SK-N-SH (cell line): ENCODE measurements around the gene OR52B6. TPM values are rescaled to one million over a fixed set of nuclear protein-coding genes. Genes with fewer than 3 reads are reported as not detected.
"Not testable (repeated sequence)": the region's sequence is repeated elsewhere in the genome, so short reads cannot be mapped to it uniquely, and the experiment has no call there.

ENCODE experiments used
- CTCF ChIA-PET: fragments of 300-600, 350-600 bp; formaldehyde crosslinking; extraction: SDS; loops from one replicate; lab custom pipeline; 2021; lab: Yijun Ruan, JAX
- POLR2A ChIA-PET: fragments of 350-600 bp; sonication (Branson Sonifier 250); formaldehyde crosslinking; extraction: SDS; loops from one replicate; lab custom pipeline; 2020; ENCODE audit warnings: antibody characterized with exemption, inconsistent platforms; lab: Yijun Ruan, JAX
- DNase-seq: peaks from one replicate; pipeline ENCODE4 v3.0.0; 2012
- H2AFZ ChIP-seq: fragments of 200-600 bp; sonication (generic); 2 replicates; pipeline ENCODE4 v1.8.1; 2016; ENCODE audit warnings: antibody characterized with exemption, mild to moderate bottlenecking, low read depth
- H3F3A ChIP-seq: fragments of 200-600 bp; sonication (generic); replicated peaks from 2 replicates; pipeline ENCODE3; 2016; ENCODE audit warnings: antibody characterized with exemption, mild to moderate bottlenecking; ENCODE audit not compliant: insufficient read depth
- H3K27ac ChIP-seq, 2 experiments: fragments of 200-500 bp in 1 of 2; fragments of 200-600 bp in 1 of 2; sonication (Bioruptor generic) in 1 of 2; sonication (generic), shearing (Covaris generic) in 1 of 2; 2 replicates each; pipeline versions ENCODE4 v1.5.1 to v1.6.1; 2014 to 2016; ENCODE audit warnings: low read depth in 2 of 2, inconsistent platforms in 1 of 2, low read length in 1 of 2, mild to moderate bottlenecking in 1 of 2, mixed read lengths in 1 of 2
- H3K27me3 ChIP-seq: fragments of 200-600 bp; sonication (generic), shearing (Covaris generic); 2 replicates; pipeline ENCODE4 v1.6.1; 2016; ENCODE audit warnings: mixed run types; ENCODE audit not compliant: insufficient read depth
- H3K36me3 ChIP-seq, 2 experiments: fragments of 200-500 bp in 1 of 2; fragments of 200-600 bp in 1 of 2; sonication (Bioruptor generic) in 1 of 2; sonication (generic) in 1 of 2; replicated peaks in 1 of 2; 2 replicates each; pipeline versions ENCODE3 to v1.5.1; 2014 to 2016; ENCODE audit warnings: low read length in 1 of 2, mild to moderate bottlenecking in 1 of 2; ENCODE audit not compliant: insufficient read depth in 2 of 2, control insufficient read depth in 1 of 2
- H3K4me1 ChIP-seq, 2 experiments: fragments of 200-500 bp in 1 of 2; fragments of 200-600 bp in 1 of 2; sonication (Bioruptor generic) in 1 of 2; sonication (generic), shearing (Covaris generic) in 1 of 2; 2 replicates each; pipeline versions ENCODE4 v1.5.1 to v1.6.1; 2014 to 2016; ENCODE audit warnings: low read depth in 1 of 2, low read length in 1 of 2, mixed run types in 1 of 2; ENCODE audit not compliant: insufficient read depth in 2 of 2, control insufficient read depth in 1 of 2
- H3K4me2 ChIP-seq: fragments of 200-600 bp; sonication (generic), shearing (Covaris generic); 2 replicates; pipeline ENCODE4 v1.6.1; 2017; ENCODE audit warnings: mixed run types
- H3K4me3 ChIP-seq, 2 experiments: fragments of 200-500 bp in 1 of 2; fragments of 200-600 bp in 1 of 2; sonication (Bioruptor generic) in 1 of 2; sonication (generic), shearing (Covaris generic) in 1 of 2; 2 replicates each; pipeline versions ENCODE4 v1.5.1 to v1.8.1; 2014 to 2016; ENCODE audit warnings: low read depth in 2 of 2, inconsistent platforms in 1 of 2, low read length in 1 of 2, mild to moderate bottlenecking in 1 of 2, mixed read lengths in 1 of 2, moderate library complexity in 1 of 2
- H3K79me2 ChIP-seq: fragments of 200-600 bp; sonication (generic); 2 replicates; pipeline ENCODE4 v1.8.1; 2017; ENCODE audit warnings: mild to moderate bottlenecking; ENCODE audit not compliant: insufficient read depth
- H3K9ac ChIP-seq: fragments of 200-600 bp; sonication (generic); 2 replicates; pipeline ENCODE4 v1.6.1; 2017; ENCODE audit warnings: mixed run types
- H3K9me2 ChIP-seq: fragments of 200-600 bp; sonication (generic); 2 replicates; pipeline ENCODE4 v1.6.1; 2017; ENCODE audit warnings: mixed run types
- H3K9me3 ChIP-seq: fragments of 200-600 bp; sonication (generic); 2 replicates; pipeline ENCODE4 v1.6.1; 2017; ENCODE audit warnings: mixed run types, mild to moderate bottlenecking, moderate library complexity
- H4K20me1 ChIP-seq: fragments of 200-600 bp; sonication (generic); 2 replicates; pipeline ENCODE4 v1.6.1; 2017; ENCODE audit warnings: mild to moderate bottlenecking, mixed run types; ENCODE audit not compliant: insufficient read depth
- EP300 ChIP-seq, 2 experiments: IDR thresholded peaks; 2 replicates each; pipeline versions ENCODE4 v1.4.0 to v1.6.1; 2012; ENCODE audit warnings: borderline replicate concordance in 1 of 2, low read depth in 1 of 2, low read length in 1 of 2
- RAD21 ChIP-seq: IDR thresholded peaks from 2 replicates; pipeline ENCODE4 v1.6.1; 2012; ENCODE audit warnings: mild to moderate bottlenecking, low read length
- SIN3A ChIP-seq: IDR thresholded peaks from 2 replicates; pipeline ENCODE4 v1.6.1; 2012; ENCODE audit warnings: low read depth, mild to moderate bottlenecking, low read length, moderate library complexity, borderline replicate concordance
- SMC3 ChIP-seq: IDR thresholded peaks from 2 replicates; pipeline ENCODE4 v1.6.1; 2012; ENCODE audit warnings: low read depth, low read length, improper control_type of control experiment
- WGBS: methylation state at CpG from one replicate; pipeline ENCODE4 v1.1.6; 2017; ENCODE audit warnings: low lambda C conversion rate; 5-methylcytosine and 5-hydroxymethylcytosine counted together
- polyA plus RNA-seq, 3 experiments: library from polyadenylated mRNA; depleted of rRNA; stranded (reverse); fragments of >200 nt; gene quantifications; 2 replicates each; pipeline ENCODE4 v1.2.3, GENCODE V29; 2012
- TF ChIP-seq, protein P1 (sequence below): IDR thresholded peaks from 2 replicates; pipeline ENCODE4; 2012
- TF ChIP-seq, protein P2 (sequence below): fragments of 200-600 bp; sonication (generic); IDR thresholded peaks from 2 replicates; pipeline ENCODE4 v1.6.1; 2017; ENCODE audit warnings: antibody characterized with exemption, mild to moderate bottlenecking, moderate library complexity

Gene OR52B6
- polyA plus RNA-seq, 1 of the 3 experiments (the other 2 are of a cell fraction) = not detected

DNA sequence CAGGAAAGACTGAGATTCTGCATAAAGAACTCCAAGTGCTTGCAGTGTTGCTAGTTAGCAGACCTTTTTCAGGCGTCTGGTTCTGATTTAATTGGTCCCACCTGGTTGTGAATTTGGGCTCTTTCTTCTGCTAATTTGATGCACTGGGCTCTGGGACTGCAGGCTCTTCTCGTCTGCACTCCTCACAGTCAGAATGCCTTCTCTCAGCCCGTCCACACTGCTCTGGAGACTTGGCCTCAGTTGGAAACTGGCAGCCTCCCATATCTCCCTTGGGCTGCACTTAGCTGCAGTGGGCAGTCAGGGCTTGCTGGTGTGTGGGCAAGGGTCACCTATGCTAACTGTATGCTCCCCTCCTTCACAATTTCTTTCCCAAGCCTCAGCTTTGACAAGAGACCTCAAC is 17.3 kb downstream of the OR52B6 start:
- CTCF ChIA-PET = interaction anchor here (0.9 to 1.6 kb wide), 2 partner anchors 293 to 756 kb away, joined by 3 read pairs; no protein-coding TSS in a partner anchor
- DNase-seq = no peak
- Histone ChIP-seq H3K9ac (no peak overlapping the region), H2AFZ (no peak overlapping the region), H4K20me1 (no peaks in the 10 kb centered on the region), H3K36me3 (no peaks in the 10 kb centered on the region), H3K79me2 (no peaks in the 10 kb centered on the region), H3K4me1 (no peaks in the 10 kb centered on the region), H3K4me3 (no peak overlapping the region), H3K9me3 (no peaks in the 10 kb centered on the region), H3K4me2 (no peak overlapping the region), H3K27me3 (peaks cover 38% of the 10 kb centered on the region; the same call in 1 of the 2 replicates), H3F3A (peaks cover 8% of the 10 kb centered on the region), H3K27ac (no peak overlapping the region), H3K9me2 (no peaks in the 10 kb centered on the region)
- POLR2A ChIA-PET = no interaction called here
- TF ChIP-seq SIN3A = no peak
- no peak for TF ChIP-seq EP300 (IDR thresholded peaks at IDR 0.05; ENCODE audit: borderline replicate concordance in 1 of 2, low read depth in 1 of 2, low read length in 1 of 2)
- WGBS = 11% methylated on average over 3 of the region's 3 CpGs

DNA sequence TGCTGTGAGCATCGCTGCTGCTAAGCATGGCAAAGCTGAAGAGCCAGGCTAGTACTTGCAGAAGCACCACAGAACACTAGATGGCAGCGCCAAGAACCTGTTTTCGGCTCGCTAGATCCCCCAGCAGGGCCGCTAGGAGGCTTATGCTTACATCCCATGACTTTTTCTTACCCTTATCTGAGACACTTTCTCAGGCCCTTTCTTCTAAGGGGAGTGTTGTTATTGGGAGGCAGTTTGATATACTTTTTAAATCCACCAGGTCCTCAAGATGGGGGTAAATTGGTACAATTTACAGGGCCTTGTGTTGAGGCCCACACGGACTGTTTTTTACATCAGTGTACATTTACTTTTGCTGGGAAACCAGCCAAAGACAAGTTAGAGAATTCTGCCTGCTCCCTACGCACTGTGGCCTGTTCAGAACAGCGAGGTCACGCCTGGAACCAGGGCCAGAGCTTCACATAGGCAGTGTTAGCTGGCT is 19.7 kb downstream of the OR52B6 start:
- TF ChIP-seq RAD21 (peak; percentile 54), SMC3 (peak; percentile 78)
- TF ChIP-seq, protein P1, sequence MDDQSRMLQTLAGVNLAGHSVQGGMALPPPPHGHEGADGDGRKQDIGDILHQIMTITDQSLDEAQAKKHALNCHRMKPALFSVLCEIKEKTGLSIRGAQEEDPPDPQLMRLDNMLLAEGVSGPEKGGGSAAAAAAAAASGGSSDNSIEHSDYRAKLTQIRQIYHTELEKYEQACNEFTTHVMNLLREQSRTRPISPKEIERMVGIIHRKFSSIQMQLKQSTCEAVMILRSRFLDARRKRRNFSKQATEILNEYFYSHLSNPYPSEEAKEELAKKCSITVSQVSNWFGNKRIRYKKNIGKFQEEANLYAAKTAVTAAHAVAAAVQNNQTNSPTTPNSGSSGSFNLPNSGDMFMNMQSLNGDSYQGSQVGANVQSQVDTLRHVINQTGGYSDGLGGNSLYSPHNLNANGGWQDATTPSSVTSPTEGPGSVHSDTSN = no peak
- TF ChIP-seq, protein P2, sequence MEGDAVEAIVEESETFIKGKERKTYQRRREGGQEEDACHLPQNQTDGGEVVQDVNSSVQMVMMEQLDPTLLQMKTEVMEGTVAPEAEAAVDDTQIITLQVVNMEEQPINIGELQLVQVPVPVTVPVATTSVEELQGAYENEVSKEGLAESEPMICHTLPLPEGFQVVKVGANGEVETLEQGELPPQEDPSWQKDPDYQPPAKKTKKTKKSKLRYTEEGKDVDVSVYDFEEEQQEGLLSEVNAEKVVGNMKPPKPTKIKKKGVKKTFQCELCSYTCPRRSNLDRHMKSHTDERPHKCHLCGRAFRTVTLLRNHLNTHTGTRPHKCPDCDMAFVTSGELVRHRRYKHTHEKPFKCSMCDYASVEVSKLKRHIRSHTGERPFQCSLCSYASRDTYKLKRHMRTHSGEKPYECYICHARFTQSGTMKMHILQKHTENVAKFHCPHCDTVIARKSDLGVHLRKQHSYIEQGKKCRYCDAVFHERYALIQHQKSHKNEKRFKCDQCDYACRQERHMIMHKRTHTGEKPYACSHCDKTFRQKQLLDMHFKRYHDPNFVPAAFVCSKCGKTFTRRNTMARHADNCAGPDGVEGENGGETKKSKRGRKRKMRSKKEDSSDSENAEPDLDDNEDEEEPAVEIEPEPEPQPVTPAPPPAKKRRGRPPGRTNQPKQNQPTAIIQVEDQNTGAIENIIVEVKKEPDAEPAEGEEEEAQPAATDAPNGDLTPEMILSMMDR = peak; percentile 90
- Histone ChIP-seq H2AFZ (no peak overlapping the region), H3K27me3 (peaks cover 44% of the 10 kb centered on the region), H3K9me3 (no peaks in the 10 kb centered on the region), H4K20me1 (no peaks in the 10 kb centered on the region), H3F3A (peaks cover 8% of the 10 kb centered on the region), H3K4me3 (no peak overlapping the region), H3K27ac (peak overlapping the region in 1 of 2 experiments; percentile 28; a peak in 1 of 4 replicates), H3K4me2 (no peak overlapping the region), H3K36me3 (no peaks in the 10 kb centered on the region), H3K9ac (no peak overlapping the region), H3K79me2 (no peaks in the 10 kb centered on the region), H3K4me1 (no peaks in the 10 kb centered on the region), H3K9me2 (no peaks in the 10 kb centered on the region)
- POLR2A ChIA-PET = no interaction called here
- DNase-seq = peak; percentile 53
- 6% methylated on average over 9 of the region's 9 CpGs for WGBS
- CTCF ChIA-PET = interaction anchor here (0.6 to 1.6 kb wide), 7 partner anchors 8 to 210 kb away, joined by 3 to 5 read pairs (median 3); partner anchors contain the start of gene OR52N2

DNA sequence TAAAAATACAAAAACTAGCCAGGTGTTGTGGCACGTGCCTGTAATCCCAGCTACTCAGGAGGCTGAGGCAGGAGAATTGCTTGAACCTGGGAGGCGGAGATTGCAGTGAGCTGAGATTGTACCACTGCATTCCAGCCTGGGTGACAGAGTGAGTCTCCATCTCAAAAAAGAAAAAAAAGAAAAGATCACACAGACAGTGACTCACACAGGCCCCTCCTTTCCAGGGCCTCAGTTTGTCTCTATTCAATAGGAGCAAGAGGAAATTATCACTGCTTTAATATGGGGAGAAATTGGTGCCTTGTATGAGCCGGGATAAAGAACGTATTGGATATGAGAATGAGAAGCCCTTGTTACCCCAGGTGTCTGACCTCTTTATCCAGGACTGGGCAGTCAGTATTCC is 22.1 kb downstream of the OR52B6 start:
- POLR2A ChIA-PET, H2AFZ ChIP-seq, H3K9me3 ChIP-seq, H4K20me1 ChIP-seq, H3K36me3 ChIP-seq, H3K79me2 ChIP-seq, H3F3A ChIP-seq, H3K9me2 ChIP-seq, H3K4me2 ChIP-seq, H3K27ac ChIP-seq, H3K9ac ChIP-seq, DNase-seq, H3K4me3 ChIP-seq, H3K4me1 ChIP-seq: not testable (repeated sequence)
- CTCF ChIA-PET = interaction anchor here (1.1 kb wide), 1 partner anchor 208 kb away, joined by 3 read pairs; no protein-coding TSS in a partner anchor
- 26% methylated on average over 4 of the region's 4 CpGs for WGBS
- H3K27me3 ChIP-seq = peaks cover 30% of the 10 kb centered on the region
